BE2C (cell line): ENCODE measurements around the gene ZBTB45.
"Not testable (repeated sequence)": the region's sequence is repeated elsewhere in the genome, so short reads cannot be mapped to it uniquely, and the experiment has no call there.

Experiments
- DNase-seq: peaks from one replicate; pipeline ENCODE4 v3.0.0-alpha.2; 2020
- H3K27me3 ChIP-seq: fragments of 250-450 bp; sonication (Bioruptor Pico); 2 replicates; pipeline ENCODE4 v1.5.1; 2020; ENCODE audit warnings: mild to moderate bottlenecking
- H3K36me3 ChIP-seq: fragments of 250-450 bp; sonication (Bioruptor Pico); 2 replicates; pipeline ENCODE4 v1.5.1; 2020; ENCODE audit warnings: mild to moderate bottlenecking
- H3K4me1 ChIP-seq: fragments of 250-450 bp; sonication (Bioruptor Pico); 2 replicates; pipeline ENCODE4 v1.5.1; 2020
- H3K4me3 ChIP-seq: 2 replicates; pipeline ENCODE4 v1.5.1; 2011; ENCODE audit warnings: low read depth, low read length
- H3K9me3 ChIP-seq: fragments of 250-450 bp; sonication (Bioruptor Pico); 2 replicates; pipeline ENCODE4 v1.5.1; 2020
- TF ChIP-seq, protein P1 (sequence below): IDR thresholded peaks from 2 replicates; pipeline ENCODE4 v1.5.1; 2012; ENCODE audit warnings: mild to moderate bottlenecking, low read depth, low read length

ZBTB45 gene

GRCh38 chr19:58513213-58513693, 6.4 kb downstream of the ZBTB45 start:
- H3K9me3 ChIP-seq = no peaks in the 10 kb centered on the region
- H3K36me3 ChIP-seq = peaks cover 7% of the 10 kb centered on the region; the same call in 1 of the 2 replicates
- H3K4me3 ChIP-seq = no peak overlapping the region
- DNase-seq = no peak
- H3K4me1 ChIP-seq = no peaks in the 10 kb centered on the region; the same call in 1 of the 2 replicates
- H3K27me3 ChIP-seq = no peaks in the 10 kb centered on the region
- TF ChIP-seq, protein P1, sequence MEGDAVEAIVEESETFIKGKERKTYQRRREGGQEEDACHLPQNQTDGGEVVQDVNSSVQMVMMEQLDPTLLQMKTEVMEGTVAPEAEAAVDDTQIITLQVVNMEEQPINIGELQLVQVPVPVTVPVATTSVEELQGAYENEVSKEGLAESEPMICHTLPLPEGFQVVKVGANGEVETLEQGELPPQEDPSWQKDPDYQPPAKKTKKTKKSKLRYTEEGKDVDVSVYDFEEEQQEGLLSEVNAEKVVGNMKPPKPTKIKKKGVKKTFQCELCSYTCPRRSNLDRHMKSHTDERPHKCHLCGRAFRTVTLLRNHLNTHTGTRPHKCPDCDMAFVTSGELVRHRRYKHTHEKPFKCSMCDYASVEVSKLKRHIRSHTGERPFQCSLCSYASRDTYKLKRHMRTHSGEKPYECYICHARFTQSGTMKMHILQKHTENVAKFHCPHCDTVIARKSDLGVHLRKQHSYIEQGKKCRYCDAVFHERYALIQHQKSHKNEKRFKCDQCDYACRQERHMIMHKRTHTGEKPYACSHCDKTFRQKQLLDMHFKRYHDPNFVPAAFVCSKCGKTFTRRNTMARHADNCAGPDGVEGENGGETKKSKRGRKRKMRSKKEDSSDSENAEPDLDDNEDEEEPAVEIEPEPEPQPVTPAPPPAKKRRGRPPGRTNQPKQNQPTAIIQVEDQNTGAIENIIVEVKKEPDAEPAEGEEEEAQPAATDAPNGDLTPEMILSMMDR = no peak

GRCh38 chr19:58511353-58512208, 8.0 kb downstream of the ZBTB45 start, which contains the start of gene SLC27A5:
TSS of gene SLC27A5 (minus strand) at chr19:58511992. CDS start at chr19:58511955, 37 bp downstream.
- H3K27me3 ChIP-seq = no peaks in the 10 kb centered on the region
- DNase-seq = no peak
- no peaks in the 10 kb centered on the region for H3K9me3 ChIP-seq
- peaks cover 3% of the 10 kb centered on the region; the same call in 1 of the 2 replicates for H3K36me3 ChIP-seq
- no peaks in the 10 kb centered on the region; the same call in 1 of the 2 replicates for H3K4me1 ChIP-seq
- no peak within 1 kb of the TSS for H3K4me3 ChIP-seq
- TF ChIP-seq, protein P1 = no peak

GRCh38 chr19:58510084-58510862, 9.3 kb downstream of the ZBTB45 start:
- DNase-seq = no peak
- Histone ChIP-seq H3K4me1 (no peaks in the 10 kb centered on the region; the same call in 1 of the 2 replicates), H3K4me3 (no peak overlapping the region), H3K27me3 (no peaks in the 10 kb centered on the region), H3K9me3 (no peaks in the 10 kb centered on the region), H3K36me3 (no peaks in the 10 kb centered on the region)
- TF ChIP-seq, protein P1 = no peak

- no peak for DNase-seq
- TF ChIP-seq, protein P1 = no peak
These were observed 9.9 kb downstream of the ZBTB45 start for GRCh38 chr19:58509731-58510083.

GRCh38 chr19:58507602-58508223, 11.9 kb downstream of the ZBTB45 start:
- H3K4me3 ChIP-seq, DNase-seq, H3K9me3 ChIP-seq, H3K4me1 ChIP-seq, H3K27me3 ChIP-seq, H3K36me3 ChIP-seq: not testable (repeated sequence)

More at GRCh38 chr19:58509731-58510083, 9.9 kb downstream of the ZBTB45 start:
- Histone ChIP-seq H3K36me3 (no peaks in the 10 kb centered on the region), H3K9me3 (no peaks in the 10 kb centered on the region), H3K27me3 (no peaks in the 10 kb centered on the region), H3K4me1 (no peaks in the 10 kb centered on the region; the same call in 1 of the 2 replicates), H3K4me3 (no peak overlapping the region)

DNA sequence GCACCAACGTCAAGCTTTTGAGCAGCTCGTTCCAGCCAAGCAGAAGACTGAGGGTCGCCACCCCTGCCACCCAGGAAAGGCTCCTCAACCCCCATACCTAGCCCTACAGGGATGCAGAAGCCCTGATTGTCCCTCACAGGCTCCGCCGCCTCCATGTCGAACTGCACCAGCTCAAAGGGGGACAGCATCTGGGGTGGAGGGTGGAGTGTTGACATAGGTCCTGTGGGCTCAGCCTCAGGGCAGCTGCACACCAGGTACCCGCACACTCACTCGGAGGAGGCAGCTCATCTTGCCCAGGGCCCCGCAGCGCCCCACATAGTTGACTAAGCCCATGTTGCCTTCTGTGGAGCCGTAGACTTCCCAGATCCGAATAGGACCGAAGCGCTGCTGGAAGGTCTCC, 19.4 kb downstream of the ZBTB45 start:
- TF ChIP-seq, protein P1 = no peak
- H3K4me1 ChIP-seq = no peaks in the 10 kb centered on the region
- H3K4me3 ChIP-seq = no peak overlapping the region; the same call in 1 of the 2 replicates
- H3K27me3 ChIP-seq = no peaks in the 10 kb centered on the region
- DNase-seq = no peak
- H3K9me3 ChIP-seq = no peaks in the 10 kb centered on the region
- H3K36me3 ChIP-seq = no peaks in the 10 kb centered on the region
